Common myeloid progenitor, CD34-positive (primary cell): Measurements from ENCODE around the gene SLC19A1.

Experiments
- CTCF ChIA-PET: fragments of 350-600 bp; sonication (Branson Sonifier 250); formaldehyde crosslinking; loops from one replicate; lab custom pipeline; 2021; ENCODE audit warnings: antibody characterized with exemption; lab: Charles Lee
- POLR2A ChIA-PET: fragments of 350-600 bp; sonication (Branson Sonifier 250); formaldehyde crosslinking; loops from one replicate; lab custom pipeline; 2021; ENCODE audit warnings: antibody characterized with exemption; lab: Charles Lee
- DNase-seq, 3 donors: peaks; one replicate each; pipeline versions ENCODE4 v3.0.0 to v3.0.0-alpha.2; 2013
- H3K27ac ChIP-seq, 2 experiments: 1 replicate in 1 of 2; 2 replicates in 1 of 2; pipeline ENCODE4 v1.7.0; 2013; ENCODE audit warnings: inconsistent platforms in 2 of 2, low read length in 2 of 2, mild to moderate bottlenecking in 2 of 2, low read depth in 1 of 2, moderate library complexity in 1 of 2; ENCODE audit not compliant: severe bottlenecking in 2 of 2, insufficient read depth in 1 of 2, poor library complexity in 1 of 2
- H3K27me3 ChIP-seq, 5 experiments: replicated peaks in 2 of 5; 1 replicate in 3 of 5; 2 replicates in 2 of 5; pipeline versions ENCODE4 v1.6.1 to v1.7.0; 2013; ENCODE audit warnings: low read length in 4 of 5, mild to moderate bottlenecking in 2 of 5, moderate library complexity in 2 of 5, inconsistent platforms in 1 of 5; ENCODE audit not compliant: insufficient read depth in 5 of 5, control insufficient read depth in 4 of 5
- H3K36me3 ChIP-seq, 4 experiments: 1 replicate in 2 of 4; 2 replicates in 2 of 4; pipeline versions ENCODE4 v1.6.1 to v1.7.0; 2013; ENCODE audit warnings: low read length in 3 of 4, control low read depth in 1 of 4, mild to moderate bottlenecking in 1 of 4; ENCODE audit not compliant: control insufficient read depth in 4 of 4, insufficient read depth in 4 of 4
- H3K4me1 ChIP-seq, 4 experiments: 1 replicate in 3 of 4; 2 replicates in 1 of 4; pipeline versions ENCODE4 v1.6.1 to v1.7.1; 2013; ENCODE audit warnings: low read length in 3 of 4, mild to moderate bottlenecking in 3 of 4, control low read depth in 1 of 4, inconsistent platforms in 1 of 4, moderate library complexity in 1 of 4; ENCODE audit not compliant: control insufficient read depth in 4 of 4, insufficient read depth in 4 of 4; ENCODE audit errors: control extremely low read depth in 1 of 4
- H3K4me3 ChIP-seq, 7 experiments: 1 replicate in 4 of 7; 2 replicates in 3 of 7; pipeline versions ENCODE4 v1.5.1 to v1.7.0; 2013; ENCODE audit warnings: mild to moderate bottlenecking in 7 of 7, low read length in 6 of 7, moderate library complexity in 6 of 7, inconsistent platforms in 2 of 7, low read depth in 2 of 7, control low read depth in 1 of 7; ENCODE audit not compliant: insufficient read depth in 4 of 7, control insufficient read depth in 1 of 7; ENCODE audit errors: extremely low read depth in 1 of 7
- H3K9me3 ChIP-seq, 5 experiments: 1 replicate in 4 of 5; 2 replicates in 1 of 5; pipeline versions ENCODE4 v1.6.1 to v1.7.1; 2013; ENCODE audit warnings: low read length in 4 of 5, mild to moderate bottlenecking in 2 of 5, inconsistent platforms in 1 of 5, low read depth in 1 of 5, moderate library complexity in 1 of 5; ENCODE audit not compliant: control insufficient read depth in 4 of 5, insufficient read depth in 2 of 5; ENCODE audit errors: control extremely low read depth in 1 of 5
- WGBS: methylation state at CpG from one replicate; pipeline ENCODE4 v1.1.5; 2013; ENCODE audit not compliant: insufficient coverage; 5-methylcytosine and 5-hydroxymethylcytosine counted together

Gene SLC19A1

GRCh38 chr21:45543710-45544448, 1.6 kb upstream of the SLC19A1 start:
- no peak overlapping the region for H3K27ac ChIP-seq
- peak overlapping the region in 4 of 7 experiments; percentile 65 to 79 (median 70) for H3K4me3 ChIP-seq

GRCh38 chr21:45543371-45543709, 1.1 kb upstream of the SLC19A1 start:
- Histone ChIP-seq H3K27me3 (no peaks in the 10 kb centered on the region), H3K27ac (no peak overlapping the region), H3K4me1 (peaks cover 0 to 37% (median 28%) of the 10 kb centered on the region in 4 experiments), H3K9me3 (no peaks in the 10 kb centered on the region), H3K4me3 (peak overlapping the region in 6 of 7 experiments; percentile 29 to 79 (median 66)), H3K36me3 (peaks cover 0 to 21% (median 6%) of the 10 kb centered on the region in 4 experiments)
- peak in 2 of 3 donors; percentile 15 to 30 for DNase-seq
- WGBS = 46% methylated on average over 9 of the region's 11 CpGs
- ChIA-PET CTCF (no interaction called here), POLR2A (no interaction called here)

More at GRCh38 chr21:45543710-45544448, 1.6 kb upstream of the SLC19A1 start:
- DNase-seq = no peak
- no peaks in the 10 kb centered on the region for H3K27me3 ChIP-seq
- peaks cover 0 to 16% (median 4%) of the 10 kb centered on the region in 4 experiments for H3K36me3 ChIP-seq
- CTCF ChIA-PET = no interaction called here
- H3K9me3 ChIP-seq = no peaks in the 10 kb centered on the region
- POLR2A ChIA-PET = no interaction called here
- 61% methylated on average over 17 of the region's 23 CpGs for WGBS
- H3K4me1 ChIP-seq = peaks cover 0 to 37% (median 28%) of the 10 kb centered on the region in 4 experiments

- H3K9me3 ChIP-seq = no peaks in the 10 kb centered on the region
- WGBS = 1% methylated on average over 28 of the region's 55 CpGs
- H3K27me3 ChIP-seq = no peaks in the 10 kb centered on the region
- H3K4me3 ChIP-seq = peak overlapping the region; percentile 37 to 79 (median 65)
- CTCF ChIA-PET = no interaction called here
- POLR2A ChIA-PET = no interaction called here
- DNase-seq = peak in 2 of 3 donors; percentile 13 to 30
- H3K36me3 ChIP-seq = peaks cover 0 to 26% (median 6%) of the 10 kb centered on the region in 4 experiments
- peaks cover 0 to 37% (median 28%) of the 10 kb centered on the region in 4 experiments for H3K4me1 ChIP-seq
- peak overlapping the region in 1 of 2 experiments; percentile 49 for H3K27ac ChIP-seq
These were observed 579 bp upstream of the SLC19A1 start for GRCh38 chr21:45542667-45543370.

- Histone ChIP-seq H3K9me3 (no peaks in the 10 kb centered on the region), H3K27me3 (no peaks in the 10 kb centered on the region), H3K36me3 (peaks cover 0 to 35% (median 9%) of the 10 kb centered on the region in 4 experiments), H3K4me1 (peaks cover 0 to 40% (median 28%) of the 10 kb centered on the region in 4 experiments), H3K4me3 (peak overlapping the region; percentile 33 to 79 (median 67)), H3K27ac (peak overlapping the region in 1 of 2 experiments; percentile 14)
- ChIA-PET POLR2A (no interaction called here), CTCF (no interaction called here)
- 20% methylated on average over 40 of the region's 50 CpGs for WGBS
- DNase-seq = peak; percentile 40 to 69 (median 64)
These were observed 810 bp downstream of the SLC19A1 start for GRCh38 chr21:45541221-45542039.

- Histone ChIP-seq H3K27me3 (no peaks in the 10 kb centered on the region), H3K4me3 (peak overlapping the region in 3 of 7 experiments; percentile 27 to 73 (median 70)), H3K36me3 (peaks cover 0 to 37% (median 9%) of the 10 kb centered on the region in 4 experiments), H3K4me1 (peaks cover 0 to 48% (median 35%) of the 10 kb centered on the region in 4 experiments), H3K9me3 (no peaks in the 10 kb centered on the region), H3K27ac (no peak overlapping the region)
- no peak for DNase-seq
- 96% methylated on average over 9 of the region's 10 CpGs for WGBS
- ChIA-PET POLR2A (no interaction called here), CTCF (no interaction called here)
These were observed 1.7 kb downstream of the SLC19A1 start for GRCh38 chr21:45540601-45540970.

GRCh38 chr21:45539796-45540600, 2.2 kb downstream of the SLC19A1 start:
- Histone ChIP-seq H3K4me1 (peaks cover 0 to 54% (median 41%) of the 10 kb centered on the region in 4 experiments), H3K27ac (no peak overlapping the region), H3K9me3 (no peaks in the 10 kb centered on the region), H3K27me3 (no peaks in the 10 kb centered on the region), H3K4me3 (peak overlapping the region in 1 of 7 experiments; percentile 4), H3K36me3 (peaks cover 0 to 42% (median 9%) of the 10 kb centered on the region in 4 experiments)
- POLR2A ChIA-PET = no interaction called here
- 96% methylated on average over 23 of the region's 24 CpGs for WGBS
- DNase-seq = no peak
- CTCF ChIA-PET = no interaction called here
